K562 (cell line): ENCODE data around the gene FASN. TPM values are rescaled to one million over a fixed set of nuclear protein-coding genes. Genes with fewer than 3 reads are reported as not detected.

Experiments used
- EP400 ChIP-seq: fragments of 450-650 bp; IDR thresholded peaks from 2 replicates; pipeline ENCODE4 v1.6.1; 2017; ENCODE audit warnings: antibody characterized with exemption, mild to moderate bottlenecking, moderate library complexity
- EZH2 ChIP-seq: IDR thresholded peaks from 2 replicates; pipeline ENCODE4 v1.6.1; 2012; ENCODE audit warnings: low read depth, mild to moderate bottlenecking, inconsistent platforms, low read length, borderline replicate concordance
- LCOR ChIP-seq: sonication (generic); formaldehyde crosslinking; IDR thresholded peaks from 2 replicates; pipeline ENCODE4 v1.8.0; 2022; ENCODE audit warnings: mild to moderate bottlenecking, missing genetic modification reagents
- NBN ChIP-seq: fragments of 450-650 bp; IDR thresholded peaks from 2 replicates; pipeline ENCODE4 v1.6.1; 2016; ENCODE audit warnings: low read depth, mild to moderate bottlenecking
- NUFIP1 ChIP-seq: fragments of 450-650 bp; IDR thresholded peaks from 2 replicates; pipeline ENCODE4 v1.6.1; 2018; ENCODE audit not compliant: partially characterized antibody
- PHF8 ChIP-seq: fragments of 200-600 bp; sonication (generic); IDR thresholded peaks from 2 replicates; pipeline ENCODE4 v1.6.1; 2012; ENCODE audit warnings: mixed run types, mild to moderate bottlenecking, inconsistent platforms, low read length, moderate library complexity, borderline replicate concordance
- SMAD2 ChIP-seq: fragments of 150-350 bp; IDR thresholded peaks from 2 replicates; pipeline ENCODE4 v1.6.1; 2014; ENCODE audit warnings: low read depth, mild to moderate bottlenecking, low read length
- SRSF7 ChIP-seq: fragments of 200-400 bp; formaldehyde crosslinking; optimal IDR thresholded peaks from 2 replicates; pipeline ENCODE3; 2017; ENCODE audit warnings: mild to moderate bottlenecking, low read depth, low read length
- ZNF224 ChIP-seq: sonication (generic); formaldehyde crosslinking; IDR thresholded peaks from 2 replicates; pipeline ENCODE4 v1.8.0; 2022; ENCODE audit warnings: mild to moderate bottlenecking, missing genetic modification reagents
- ZNF3 ChIP-seq: fragments of 250-450 bp; sonication (Bioruptor Pico); IDR thresholded peaks from 2 replicates; pipeline ENCODE4 v1.5.0; 2021; ENCODE audit warnings: mild to moderate bottlenecking, moderate library complexity
- ZNF583 ChIP-seq: fragments of 250-450 bp; sonication (Bioruptor Pico); IDR thresholded peaks from 2 replicates; pipeline ENCODE4 v1.4.0; 2020
- ZNF644 ChIP-seq: fragments of 200-800 bp; sonication (Bioruptor generic); IDR thresholded peaks from 2 replicates; pipeline ENCODE4 v1.6.1; 2016; ENCODE audit warnings: low read depth, missing genetic modification characterization, missing compliant biosample characterization
- polyA plus RNA-seq, 8 experiments: library from polyadenylated mRNA; depleted of rRNA in 4 of 8; stranded (reverse) in 5 of 8; unstranded in 3 of 8; fragments of >200 nt; fragmentation: Nextera tagmentation in 2 of 8; fragmentation: Illumina TruSeq in 1 of 8; extraction: Ambion mirVana in 2 of 8; extraction: Trizol in 1 of 8; gene quantifications; 2 replicates each; pipeline versions ENCODE4 v1.2.1 to v1.2.3, GENCODE V29; 2011 to 2014; ENCODE audit warnings: inconsistent platforms in 1 of 8, missing spikeins in 1 of 8
- total RNA-seq, 7 experiments: library from RNA; depleted of rRNA in 6 of 7; stranded (reverse); fragments of >200 nt in 6 of 7; fragmentation: Illumina TruSeq in 2 of 7; extraction: Trizol in 2 of 7; gene quantifications; 2 replicates each; pipeline versions ENCODE4 v1.2.1 to v1.2.3, GENCODE V29; 2011 to 2021; ENCODE audit warnings: low replicate concordance in 1 of 7
- TF ChIP-seq, protein P1 (sequence below): fragments of 450-650 bp; formaldehyde crosslinking; IDR thresholded peaks from 2 replicates; pipeline ENCODE4 v1.4.0; 2022; ENCODE audit warnings: missing genetic modification characterization
- TF ChIP-seq, protein P2 (sequence below): fragments of 250-450 bp; sonication (Bioruptor Pico); IDR thresholded peaks from 2 replicates; pipeline ENCODE4 v1.5.0; 2021
- TF ChIP-seq, protein P3 (sequence below), 2 experiments: fragments of 450-650 bp; IDR thresholded peaks; 2 replicates each; pipeline ENCODE4 v1.6.1; 2018; ENCODE audit warnings: mild to moderate bottlenecking in 2 of 2, low read depth in 1 of 2; ENCODE audit not compliant: partially characterized antibody in 2 of 2
- TF ChIP-seq, protein P4 (sequence below), 2 experiments: fragments of 450-650 bp in 1 of 2; sonication (generic) in 1 of 2; formaldehyde crosslinking; conservative IDR thresholded peaks; 2 replicates each; pipeline versions ENCODE4 v1.4.0 to v1.8.1; 2020 to 2022; ENCODE audit warnings: mild to moderate bottlenecking in 1 of 2, missing genetic modification reagents in 1 of 2

Gene FASN
- total and polyA plus RNA-seq, 9 of the 15 experiments (the other 6 are each of a cell fraction or from before 2014, with no cell fraction given), result 0.15 to 663 (median 49.9) TPM

DNA sequence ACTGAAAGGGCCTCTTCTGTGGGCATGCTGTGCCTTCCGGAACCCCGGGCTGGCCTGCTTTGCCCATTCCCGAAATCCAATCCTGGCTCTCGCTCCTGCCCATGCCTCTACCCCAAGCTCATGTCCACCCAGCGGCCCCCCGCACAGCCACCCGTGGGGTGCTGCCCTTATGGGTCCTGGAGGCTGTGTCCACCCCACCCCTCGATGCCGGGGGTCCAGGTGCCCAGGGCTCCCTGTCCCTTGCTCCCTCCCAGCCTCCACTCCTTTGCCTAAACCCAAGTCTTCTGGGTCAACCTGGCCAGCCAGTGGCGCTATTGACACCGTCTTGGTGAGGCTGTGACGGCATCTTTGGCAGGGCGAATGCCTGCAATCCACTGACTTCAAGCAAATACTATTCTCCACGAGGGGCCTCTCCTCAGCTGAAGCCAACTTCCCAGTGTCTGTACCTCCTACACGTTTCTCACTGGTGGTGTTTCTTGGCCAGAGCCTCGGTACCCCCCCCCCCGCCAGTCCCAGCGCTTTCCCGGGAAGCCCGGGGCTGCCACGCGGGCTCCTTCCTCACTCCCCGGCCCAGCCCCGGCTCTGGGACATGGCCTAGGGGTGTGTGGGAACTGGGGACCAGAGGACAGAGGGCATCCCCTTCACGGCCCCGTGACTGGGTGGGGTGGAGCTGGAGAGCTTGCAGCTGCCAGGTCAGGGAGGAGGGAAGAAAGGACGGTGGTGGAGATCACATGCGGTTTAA, 20.2 kb downstream of the FASN start (continued):
- no peak for TF ChIP-seq PHF8
- no peak for TF ChIP-seq ZNF224 (CRISPR knock-in tag)
- TF ChIP-seq, protein P1, sequence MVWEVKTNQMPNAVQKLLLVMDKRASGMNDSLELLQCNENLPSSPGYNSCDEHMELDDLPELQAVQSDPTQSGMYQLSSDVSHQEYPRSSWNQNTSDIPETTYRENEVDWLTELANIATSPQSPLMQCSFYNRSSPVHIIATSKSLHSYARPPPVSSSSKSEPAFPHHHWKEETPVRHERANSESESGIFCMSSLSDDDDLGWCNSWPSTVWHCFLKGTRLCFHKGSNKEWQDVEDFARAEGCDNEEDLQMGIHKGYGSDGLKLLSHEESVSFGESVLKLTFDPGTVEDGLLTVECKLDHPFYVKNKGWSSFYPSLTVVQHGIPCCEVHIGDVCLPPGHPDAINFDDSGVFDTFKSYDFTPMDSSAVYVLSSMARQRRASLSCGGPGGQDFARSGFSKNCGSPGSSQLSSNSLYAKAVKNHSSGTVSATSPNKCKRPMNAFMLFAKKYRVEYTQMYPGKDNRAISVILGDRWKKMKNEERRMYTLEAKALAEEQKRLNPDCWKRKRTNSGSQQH, result no peak
- TF ChIP-seq NUFIP1, result no peak
- no peak for TF ChIP-seq SRSF7
- TF ChIP-seq ZNF644, result no peak
- TF ChIP-seq ZNF3 (CRISPR knock-in tag), result no peak
- no peak for TF ChIP-seq EZH2
- TF ChIP-seq, protein P2, sequence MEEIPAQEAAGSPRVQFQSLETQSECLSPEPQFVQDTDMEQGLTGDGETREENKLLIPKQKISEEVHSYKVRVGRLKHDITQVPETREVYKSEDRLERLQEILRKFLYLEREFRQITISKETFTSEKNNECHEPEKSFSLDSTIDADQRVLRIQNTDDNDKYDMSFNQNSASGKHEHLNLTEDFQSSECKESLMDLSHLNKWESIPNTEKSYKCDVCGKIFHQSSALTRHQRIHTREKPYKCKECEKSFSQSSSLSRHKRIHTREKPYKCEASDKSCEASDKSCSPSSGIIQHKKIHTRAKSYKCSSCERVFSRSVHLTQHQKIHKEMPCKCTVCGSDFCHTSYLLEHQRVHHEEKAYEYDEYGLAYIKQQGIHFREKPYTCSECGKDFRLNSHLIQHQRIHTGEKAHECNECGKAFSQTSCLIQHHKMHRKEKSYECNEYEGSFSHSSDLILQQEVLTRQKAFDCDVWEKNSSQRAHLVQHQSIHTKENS (CRISPR knock-in tag), result no peak
- TF ChIP-seq NBN, result no peak
- TF ChIP-seq, protein P3, sequence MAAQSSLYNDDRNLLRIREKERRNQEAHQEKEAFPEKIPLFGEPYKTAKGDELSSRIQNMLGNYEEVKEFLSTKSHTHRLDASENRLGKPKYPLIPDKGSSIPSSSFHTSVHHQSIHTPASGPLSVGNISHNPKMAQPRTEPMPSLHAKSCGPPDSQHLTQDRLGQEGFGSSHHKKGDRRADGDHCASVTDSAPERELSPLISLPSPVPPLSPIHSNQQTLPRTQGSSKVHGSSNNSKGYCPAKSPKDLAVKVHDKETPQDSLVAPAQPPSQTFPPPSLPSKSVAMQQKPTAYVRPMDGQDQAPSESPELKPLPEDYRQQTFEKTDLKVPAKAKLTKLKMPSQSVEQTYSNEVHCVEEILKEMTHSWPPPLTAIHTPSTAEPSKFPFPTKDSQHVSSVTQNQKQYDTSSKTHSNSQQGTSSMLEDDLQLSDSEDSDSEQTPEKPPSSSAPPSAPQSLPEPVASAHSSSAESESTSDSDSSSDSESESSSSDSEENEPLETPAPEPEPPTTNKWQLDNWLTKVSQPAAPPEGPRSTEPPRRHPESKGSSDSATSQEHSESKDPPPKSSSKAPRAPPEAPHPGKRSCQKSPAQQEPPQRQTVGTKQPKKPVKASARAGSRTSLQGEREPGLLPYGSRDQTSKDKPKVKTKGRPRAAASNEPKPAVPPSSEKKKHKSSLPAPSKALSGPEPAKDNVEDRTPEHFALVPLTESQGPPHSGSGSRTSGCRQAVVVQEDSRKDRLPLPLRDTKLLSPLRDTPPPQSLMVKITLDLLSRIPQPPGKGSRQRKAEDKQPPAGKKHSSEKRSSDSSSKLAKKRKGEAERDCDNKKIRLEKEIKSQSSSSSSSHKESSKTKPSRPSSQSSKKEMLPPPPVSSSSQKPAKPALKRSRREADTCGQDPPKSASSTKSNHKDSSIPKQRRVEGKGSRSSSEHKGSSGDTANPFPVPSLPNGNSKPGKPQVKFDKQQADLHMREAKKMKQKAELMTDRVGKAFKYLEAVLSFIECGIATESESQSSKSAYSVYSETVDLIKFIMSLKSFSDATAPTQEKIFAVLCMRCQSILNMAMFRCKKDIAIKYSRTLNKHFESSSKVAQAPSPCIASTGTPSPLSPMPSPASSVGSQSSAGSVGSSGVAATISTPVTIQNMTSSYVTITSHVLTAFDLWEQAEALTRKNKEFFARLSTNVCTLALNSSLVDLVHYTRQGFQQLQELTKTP (IDR thresholded peaks at IDR 0.05; ENCODE audit: low read depth in 1 of 2, partially characterized antibody in 2 of 2), result no peak
- TF ChIP-seq ZNF583 (CRISPR knock-in tag), result no peak
- TF ChIP-seq SMAD2, result no peak
- TF ChIP-seq LCOR (CRISPR knock-in tag), result no peak
- TF ChIP-seq, protein P4, sequence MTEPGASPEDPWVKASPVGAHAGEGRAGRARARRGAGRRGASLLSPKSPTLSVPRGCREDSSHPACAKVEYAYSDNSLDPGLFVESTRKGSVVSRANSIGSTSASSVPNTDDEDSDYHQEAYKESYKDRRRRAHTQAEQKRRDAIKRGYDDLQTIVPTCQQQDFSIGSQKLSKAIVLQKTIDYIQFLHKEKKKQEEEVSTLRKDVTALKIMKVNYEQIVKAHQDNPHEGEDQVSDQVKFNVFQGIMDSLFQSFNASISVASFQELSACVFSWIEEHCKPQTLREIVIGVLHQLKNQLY (CRISPR knock-in tag; conservative IDR thresholded peaks at IDR 0.05), result no peak
- no peak for TF ChIP-seq EP400
